HEK293 (cell line): ENCODE measurements around the gene LDLRAD4.

Experiments used
- CTCF ChIA-PET: fragments of 350-600 bp; formaldehyde crosslinking; extraction: SDS; loops from one replicate; lab custom pipeline; 2021; ENCODE audit warnings: antibody characterized with exemption; lab: Yijun Ruan, JAX
- POLR2A ChIA-PET: fragments of 300-600 bp; formaldehyde crosslinking; extraction: SDS; loops from one replicate; lab custom pipeline; 2020; ENCODE audit warnings: antibody characterized with exemption, inconsistent platforms; lab: Yijun Ruan, JAX
- H3K27ac ChIP-seq: fragments of 200-500 bp; sonication (Bioruptor generic); 2 replicates; pipeline ENCODE4 v1.5.1; 2014; ENCODE audit warnings: low read depth, low read length, control low read depth, inconsistent platforms; ENCODE audit errors: extremely low read depth
- H3K36me3 ChIP-seq, 2 experiments: fragments of 200-500 bp in 1 of 2; sonication (Bioruptor generic) in 1 of 2; 1 replicate in 1 of 2; 2 replicates in 1 of 2; pipeline ENCODE4 v1.5.1; 2014 to 2017; ENCODE audit warnings: inconsistent platforms in 2 of 2, low read length in 2 of 2; ENCODE audit not compliant: control insufficient read depth in 2 of 2, insufficient read depth in 1 of 2
- H3K4me1 ChIP-seq: fragments of 200-500 bp; sonication (Bioruptor generic); 2 replicates; pipeline ENCODE4 v1.5.1; 2014; ENCODE audit warnings: mild to moderate bottlenecking, low read length, inconsistent platforms; ENCODE audit not compliant: control insufficient read depth, insufficient read depth
- H3K4me3 ChIP-seq: 2 replicates; pipeline ENCODE4 v1.5.1; 2011; ENCODE audit warnings: low read depth, mild to moderate bottlenecking, control low read depth, low read length, moderate library complexity
- H3K9me3 ChIP-seq: fragments of 200-500 bp; sonication (Bioruptor generic); 2 replicates; pipeline ENCODE4 v1.5.1; 2014; ENCODE audit warnings: low read depth, low read length, inconsistent platforms; ENCODE audit not compliant: control insufficient read depth, insufficient read depth
- EGR2 ChIP-seq: fragments of 450-650 bp; formaldehyde crosslinking; IDR thresholded peaks from 2 replicates; pipeline ENCODE4 v1.5.1; 2016; ENCODE audit warnings: low read depth, missing biosample characterization, missing genetic modification characterization
- IKZF3 ChIP-seq: fragments of 450-650 bp; IDR thresholded peaks from 2 replicates; pipeline ENCODE4 v1.5.0; 2018; ENCODE audit warnings: missing biosample characterization, mild to moderate bottlenecking, missing genetic modification characterization, moderate library complexity
- INSM2 ChIP-seq: fragments of 450-650 bp; formaldehyde crosslinking; IDR thresholded peaks from 2 replicates; pipeline ENCODE4 v1.5.1; 2016; ENCODE audit warnings: missing biosample characterization, missing genetic modification characterization
- PRDM2 ChIP-seq: fragments of 450-650 bp; formaldehyde crosslinking; IDR thresholded peaks from 2 replicates; pipeline ENCODE4 v1.5.1; 2016; ENCODE audit warnings: missing biosample characterization, missing genetic modification characterization, borderline replicate concordance
- PRDM6 ChIP-seq: fragments of 450-650 bp; formaldehyde crosslinking; IDR thresholded peaks from 2 replicates; pipeline ENCODE4 v1.5.1; 2017; ENCODE audit warnings: missing biosample characterization, missing genetic modification characterization
- YY1 ChIP-seq: fragments of 450-650 bp; formaldehyde crosslinking; IDR thresholded peaks from 2 replicates; pipeline ENCODE4 v1.5.1; 2018; ENCODE audit warnings: missing biosample characterization, missing genetic modification characterization
- ZBTB11 ChIP-seq: fragments of 450-650 bp; formaldehyde crosslinking; conservative IDR thresholded peaks from 2 replicates; pipeline ENCODE4 v1.5.1; 2016; ENCODE audit warnings: low read depth, missing biosample characterization, missing genetic modification characterization
- ZNF114 ChIP-seq: fragments of 450-650 bp; formaldehyde crosslinking; IDR thresholded peaks from 2 replicates; pipeline ENCODE4 v1.5.0; 2017; ENCODE audit warnings: missing biosample characterization, missing genetic modification characterization
- ZNF138 ChIP-seq: fragments of 450-650 bp; formaldehyde crosslinking; IDR thresholded peaks from 2 replicates; pipeline ENCODE4 v1.5.1; 2016; ENCODE audit warnings: missing biosample characterization, missing genetic modification characterization, borderline replicate concordance
- ZNF266 ChIP-seq: fragments of 450-650 bp; formaldehyde crosslinking; IDR thresholded peaks from 2 replicates; pipeline ENCODE4 v1.5.1; 2016; ENCODE audit warnings: missing biosample characterization, missing genetic modification characterization, low read depth
- ZNF404 ChIP-seq: fragments of 450-650 bp; formaldehyde crosslinking; IDR thresholded peaks from 2 replicates; pipeline ENCODE4 v1.5.1; 2017; ENCODE audit warnings: missing biosample characterization, missing genetic modification characterization
- ZNF423 ChIP-seq: fragments of 450-650 bp; formaldehyde crosslinking; IDR thresholded peaks from 2 replicates; pipeline ENCODE4 v1.5.1; 2016; ENCODE audit warnings: missing biosample characterization, missing genetic modification characterization
- ZNF521 ChIP-seq: fragments of 450-650 bp; formaldehyde crosslinking; IDR thresholded peaks from 2 replicates; pipeline ENCODE4 v1.5.1; 2017; ENCODE audit warnings: missing biosample characterization, mild to moderate bottlenecking, missing genetic modification characterization
- ZNF629 ChIP-seq: fragments of 450-650 bp; formaldehyde crosslinking; IDR thresholded peaks from 2 replicates; pipeline ENCODE4 v1.5.1; 2017; ENCODE audit warnings: missing biosample characterization, missing genetic modification characterization
- ZNF660 ChIP-seq: fragments of 450-650 bp; IDR thresholded peaks from 2 replicates; pipeline ENCODE4 v1.5.1; 2018; ENCODE audit warnings: missing biosample characterization, mild to moderate bottlenecking, missing genetic modification characterization
- ZNF670 ChIP-seq: fragments of 450-650 bp; formaldehyde crosslinking; IDR thresholded peaks from 2 replicates; pipeline ENCODE4 v1.5.1; 2016; ENCODE audit warnings: missing biosample characterization, missing genetic modification characterization, low read depth
- ZNF692 ChIP-seq: fragments of 450-650 bp; formaldehyde crosslinking; IDR thresholded peaks from 2 replicates; pipeline ENCODE4 v1.5.1; 2016; ENCODE audit warnings: missing biosample characterization, missing genetic modification characterization
- ZNF776 ChIP-seq: fragments of 450-650 bp; formaldehyde crosslinking; IDR thresholded peaks from 2 replicates; pipeline ENCODE4 v1.5.0; 2017; ENCODE audit warnings: missing biosample characterization, missing genetic modification characterization, borderline replicate concordance

The LDLRAD4 gene

GRCh38 chr18:13324880-13325279 is 106.3 kb downstream of the LDLRAD4 start:
- Histone ChIP-seq H3K36me3 (no peaks in the 10 kb centered on the region), H3K4me1 (no peaks in the 10 kb centered on the region), H3K9me3 (no peaks in the 10 kb centered on the region)
- TF ChIP-seq ZNF423 (tag by site-specific recombination) (no peak), ZNF521 (tag by site-specific recombination) (no peak), PRDM6 (tag by site-specific recombination) (no peak), ZNF404 (no peak), ZNF692 (tag by site-specific recombination) (no peak), IKZF3 (tag by site-specific recombination) (no peak), EGR2 (tag by site-specific recombination) (no peak), INSM2 (tag by site-specific recombination) (no peak), YY1 (tag by site-specific recombination) (no peak), ZNF776 (tag by site-specific recombination) (no peak), ZNF114 (tag by site-specific recombination) (no peak), ZBTB11 (tag by site-specific recombination) (no peak), ZNF629 (tag by site-specific recombination) (no peak), ZNF138 (no peak), PRDM2 (tag by site-specific recombination) (no peak), ZNF266 (tag by site-specific recombination) (no peak), ZNF670 (tag by site-specific recombination) (no peak), ZNF660 (tag by site-specific recombination) (no peak)
- TF ChIP-seq, all 188 proteins: peak for 0
- ChIA-PET CTCF (interaction anchor here (0.8 kb wide), 1 partner anchor 165 kb away, joined by 4 read pairs; no protein-coding TSS in a partner anchor), POLR2A (no interaction called here)
- no peak overlapping the region for H3K4me3 ChIP-seq
- H3K27ac ChIP-seq: no peak overlapping the region
